OCI-M2 (cell line): ENCODE data around the gene CTRL.
"Not testable (repeated sequence)": the region's sequence is repeated elsewhere in the genome, so short reads cannot be mapped to it uniquely, and the experiment has no call there.

Source experiments
- DNase-seq: peaks from one replicate; lab custom pipeline; 2025; ENCODE audit not compliant: unreplicated experiment; lab: John Stamatoyannopoulos, UW

CTRL gene

DNA sequence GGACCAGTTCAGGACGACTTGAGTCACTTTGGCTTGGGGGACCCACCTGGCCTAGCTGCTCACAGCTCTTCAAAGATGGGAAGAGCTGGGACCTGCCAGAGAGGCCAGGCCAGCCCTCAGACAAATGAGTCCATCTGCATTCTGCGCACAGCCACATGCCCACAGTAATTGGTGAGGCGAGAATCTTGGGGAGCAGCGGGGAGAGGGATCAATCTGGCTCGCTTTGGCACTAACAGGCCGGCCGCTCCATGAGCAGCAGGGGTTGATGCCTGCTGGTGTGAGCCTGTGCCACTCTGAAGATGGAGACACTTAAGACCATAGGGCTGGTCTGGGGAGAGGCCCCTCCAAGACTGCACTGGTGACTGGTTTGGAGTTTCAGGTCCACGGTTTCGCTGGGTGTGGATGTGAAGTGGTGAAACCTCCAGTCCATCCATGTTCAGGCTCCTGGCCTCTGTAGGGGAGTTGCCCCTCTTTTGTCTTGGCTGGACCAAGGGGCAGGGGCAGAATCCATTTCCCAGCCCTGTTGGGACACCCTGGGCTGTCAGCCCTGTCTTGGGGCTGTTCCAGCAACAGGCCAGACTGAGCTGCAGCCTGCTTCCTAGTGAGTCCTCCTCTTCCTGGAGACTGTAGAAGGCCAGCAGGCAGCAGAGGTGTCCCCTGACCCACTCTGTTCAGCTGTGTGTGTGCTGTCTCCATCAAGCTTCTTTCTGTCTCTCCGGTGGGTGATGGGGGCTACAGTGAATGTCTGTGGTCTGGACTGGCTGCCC lies 7.3 kb downstream of the CTRL start:
- no peak for DNase-seq

DNA sequence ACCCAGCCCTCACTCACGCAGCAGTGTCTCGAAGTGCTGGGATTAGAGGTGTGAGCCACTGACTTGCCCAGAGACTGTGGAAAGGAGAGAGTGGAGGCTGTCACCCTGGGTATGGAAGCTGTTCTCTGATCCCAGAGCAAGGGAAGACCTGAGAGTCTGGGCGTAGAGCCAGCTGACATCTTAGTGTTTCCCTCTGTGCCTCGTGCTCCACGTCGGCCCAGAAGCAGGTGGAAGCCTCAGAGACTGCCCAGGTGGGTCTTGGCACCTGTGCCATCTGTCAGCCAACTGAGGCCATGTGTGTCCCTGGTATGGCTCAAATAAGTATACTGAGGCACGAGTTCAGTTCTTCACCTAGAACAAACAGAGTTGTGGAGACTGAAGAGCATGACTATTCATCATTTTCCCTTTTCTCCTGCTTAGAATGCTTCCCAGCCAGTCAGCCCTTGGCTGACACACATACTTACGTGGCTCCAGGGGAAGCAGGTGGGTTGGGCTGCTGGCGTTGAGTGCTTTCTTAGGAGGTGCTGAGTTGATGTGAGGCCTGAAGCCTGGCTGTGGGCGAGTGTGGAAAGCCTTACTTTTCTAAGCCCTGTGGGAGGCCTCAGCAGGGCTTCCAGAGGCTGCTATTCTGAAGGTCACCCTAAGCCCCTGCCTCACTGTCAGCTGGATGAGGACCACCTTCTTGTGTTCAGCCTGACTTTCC lies 8.1 kb downstream of the CTRL start:
- DNase-seq, result no peak

DNA sequence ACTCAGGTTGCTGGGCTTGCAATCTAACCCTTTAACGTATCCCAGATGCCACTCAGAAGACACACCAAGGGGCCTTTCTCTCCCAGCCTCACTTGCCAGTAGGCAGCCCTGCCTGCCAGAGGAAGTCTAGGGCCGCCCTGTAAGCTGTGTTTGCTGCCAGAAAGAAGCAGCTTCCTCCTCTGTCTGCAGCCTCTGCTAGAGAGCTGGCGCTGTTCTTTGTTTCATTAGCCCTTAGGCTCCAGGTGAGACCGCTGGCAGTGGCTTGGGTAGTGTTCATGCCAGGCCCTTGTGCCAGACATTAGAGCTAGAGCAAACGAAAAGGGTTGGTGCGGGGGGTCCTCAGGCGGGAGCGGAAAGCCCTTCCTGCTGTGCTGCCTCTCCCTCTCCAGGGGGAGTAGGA lies 8.9 kb downstream of the CTRL start:
- DNase-seq, result no peak

DNA sequence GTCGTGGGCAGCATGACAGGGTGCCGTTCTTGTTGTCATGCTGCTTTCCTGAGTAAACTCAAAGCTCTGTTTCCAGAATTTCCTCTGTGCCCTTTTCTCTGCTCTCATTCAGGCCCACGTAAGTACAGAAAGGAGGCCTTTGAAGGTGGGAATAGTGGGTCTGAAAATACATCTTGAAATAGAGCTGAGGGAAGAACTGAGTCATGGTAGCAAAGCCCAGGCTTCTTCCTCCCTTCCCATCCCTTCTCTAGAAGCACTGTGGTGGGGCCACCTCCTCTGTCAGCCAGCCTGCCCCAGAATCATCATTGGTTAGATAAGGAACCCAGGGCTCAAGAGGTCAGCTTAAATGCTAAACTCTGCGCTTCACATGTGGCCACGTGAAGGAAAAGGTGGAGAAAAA lies 9.4 kb downstream of the CTRL start:
- DNase-seq, result no peak

DNA sequence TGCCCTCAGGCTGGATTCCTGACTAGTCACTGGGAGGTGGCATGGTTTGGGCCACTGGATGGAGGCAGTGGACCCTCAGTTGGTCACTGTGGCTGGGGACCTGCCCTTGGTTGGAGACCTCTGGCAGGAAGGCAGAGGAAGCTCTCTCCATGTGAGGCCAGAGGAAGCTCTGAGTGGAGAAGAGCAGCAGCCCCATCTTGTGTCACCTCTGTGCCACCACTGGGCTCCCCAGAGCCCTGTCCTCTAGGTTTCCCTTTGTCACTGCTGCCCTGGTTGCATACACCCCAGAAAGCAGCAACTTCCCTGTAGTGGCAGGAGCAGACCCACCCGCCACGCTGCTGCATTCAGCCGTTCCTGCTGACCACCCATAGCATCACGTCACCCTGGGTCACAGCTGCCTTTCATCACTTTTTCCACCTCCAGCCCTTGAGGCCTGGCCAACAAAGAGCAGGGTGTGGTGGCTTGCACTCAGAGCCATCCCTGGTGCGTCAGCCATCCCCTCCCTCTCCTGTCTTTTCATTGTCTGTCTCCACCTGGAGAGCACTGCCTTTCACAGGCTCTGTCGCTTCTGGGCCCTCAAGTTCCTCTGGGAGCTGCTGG lies 11.9 kb downstream of the CTRL start:
- no peak for DNase-seq

DNA sequence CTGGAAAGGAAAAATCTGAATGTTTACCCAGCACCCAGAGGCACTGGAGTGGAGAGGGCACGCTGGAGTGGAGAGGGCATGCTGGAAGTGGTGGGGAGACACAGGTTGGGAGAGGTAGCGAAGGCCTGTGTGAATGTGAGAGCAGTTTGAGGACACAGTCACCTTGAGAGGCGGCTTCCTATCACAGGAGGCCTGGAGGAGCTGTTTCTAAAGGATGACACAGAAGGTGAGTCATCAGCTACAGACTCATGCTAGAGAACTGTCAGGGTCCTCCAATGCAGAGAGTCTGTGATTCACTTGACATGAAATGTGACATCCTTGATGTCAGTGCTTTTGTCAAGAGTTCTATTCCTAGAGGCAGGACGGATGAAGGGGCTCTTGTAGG lies 13.8 kb downstream of the CTRL start:
- no peak for DNase-seq

DNA sequence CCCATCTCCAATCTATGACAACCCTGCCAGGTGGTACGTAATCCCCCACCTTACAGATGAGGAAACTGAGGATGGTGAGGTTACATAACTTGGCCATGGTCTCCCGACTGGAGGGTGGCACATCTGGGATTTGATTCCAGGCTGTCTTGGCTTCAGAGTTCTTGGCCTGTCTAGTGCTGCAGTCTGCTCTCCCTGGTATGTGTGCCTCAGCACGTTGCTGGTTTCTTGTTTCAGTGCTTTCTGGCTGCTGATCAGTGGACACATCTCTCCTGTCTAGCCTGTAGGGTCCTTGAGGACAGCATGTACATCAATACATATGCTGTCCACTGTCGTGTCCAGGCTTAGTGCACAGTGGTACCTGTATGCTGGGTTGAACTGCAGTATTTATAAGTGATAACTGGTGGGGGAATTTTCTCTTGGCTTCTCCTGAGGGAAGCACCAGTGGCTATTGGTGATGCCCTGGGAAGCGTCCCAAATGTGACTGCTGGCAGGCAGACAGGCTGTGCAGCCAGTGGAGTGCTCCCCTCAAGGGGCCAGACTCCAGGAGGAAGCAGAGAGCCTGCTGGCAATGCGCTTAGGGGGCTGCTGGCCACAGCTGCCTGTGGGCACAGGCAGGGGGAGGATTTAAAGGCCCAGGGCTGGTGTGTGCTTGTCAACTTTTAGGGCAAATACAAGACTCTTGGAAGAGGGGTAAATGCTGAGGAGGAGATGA lies 14.4 kb downstream of the CTRL start:
- DNase-seq, result no peak

DNA sequence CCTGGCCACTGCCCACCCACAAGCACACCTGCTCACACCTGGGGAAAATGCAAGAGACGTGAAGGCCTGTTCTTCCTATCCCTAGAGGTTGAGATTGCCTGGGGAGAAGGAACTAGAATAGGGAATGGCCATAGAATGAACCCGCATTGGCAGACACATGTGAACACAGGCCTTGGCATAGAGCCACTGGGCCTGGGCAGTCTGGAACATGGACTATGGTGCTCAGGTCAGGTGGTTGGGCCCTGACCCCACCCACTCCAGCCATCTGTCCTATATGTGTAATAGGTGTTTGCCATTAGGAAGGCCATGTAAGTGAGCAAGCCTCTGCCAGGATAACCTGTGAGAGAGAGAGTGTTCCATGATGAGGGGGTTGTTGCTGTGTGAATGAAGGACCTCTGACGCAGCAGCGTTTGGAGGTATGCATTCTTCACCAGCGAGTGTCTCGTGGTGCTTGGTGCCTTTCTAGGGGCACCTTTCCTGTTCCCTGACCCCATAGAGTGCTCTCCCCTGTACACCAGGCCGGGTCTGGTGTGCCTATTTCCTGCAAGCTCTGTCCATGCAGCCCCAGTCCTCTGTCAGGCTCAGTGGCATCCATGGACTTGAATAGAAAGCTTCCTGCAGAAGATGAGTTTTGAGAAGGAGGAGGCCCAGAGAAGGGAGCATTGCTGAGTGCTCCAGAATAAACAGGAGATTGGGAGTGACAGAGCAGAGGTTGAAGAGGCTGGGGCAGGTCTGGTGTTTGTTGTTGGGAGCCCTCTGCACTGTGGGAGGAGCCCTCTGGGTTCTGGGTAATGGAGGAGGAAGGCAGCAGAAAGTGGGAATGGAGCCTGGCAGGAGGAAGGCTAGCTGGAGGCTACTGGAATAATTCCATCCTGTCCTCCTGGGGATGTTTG lies 15.6 kb downstream of the CTRL start:
- no peak for DNase-seq

DNA sequence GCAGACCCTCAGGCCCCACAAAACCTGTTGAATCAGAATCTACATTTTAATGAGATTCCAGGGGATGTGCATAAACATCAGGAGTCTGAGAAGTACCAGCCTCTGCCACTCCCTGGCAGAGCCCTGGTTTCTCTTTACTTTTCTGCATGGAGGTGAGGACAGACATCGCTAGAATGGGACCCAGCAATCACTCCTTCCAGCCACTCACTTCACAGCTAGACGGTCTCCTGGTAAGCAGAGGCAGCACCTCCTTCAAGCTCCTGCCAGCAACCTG lies 16.2 kb downstream of the CTRL start:
- DNase-seq, result not testable (repeated sequence)

DNA sequence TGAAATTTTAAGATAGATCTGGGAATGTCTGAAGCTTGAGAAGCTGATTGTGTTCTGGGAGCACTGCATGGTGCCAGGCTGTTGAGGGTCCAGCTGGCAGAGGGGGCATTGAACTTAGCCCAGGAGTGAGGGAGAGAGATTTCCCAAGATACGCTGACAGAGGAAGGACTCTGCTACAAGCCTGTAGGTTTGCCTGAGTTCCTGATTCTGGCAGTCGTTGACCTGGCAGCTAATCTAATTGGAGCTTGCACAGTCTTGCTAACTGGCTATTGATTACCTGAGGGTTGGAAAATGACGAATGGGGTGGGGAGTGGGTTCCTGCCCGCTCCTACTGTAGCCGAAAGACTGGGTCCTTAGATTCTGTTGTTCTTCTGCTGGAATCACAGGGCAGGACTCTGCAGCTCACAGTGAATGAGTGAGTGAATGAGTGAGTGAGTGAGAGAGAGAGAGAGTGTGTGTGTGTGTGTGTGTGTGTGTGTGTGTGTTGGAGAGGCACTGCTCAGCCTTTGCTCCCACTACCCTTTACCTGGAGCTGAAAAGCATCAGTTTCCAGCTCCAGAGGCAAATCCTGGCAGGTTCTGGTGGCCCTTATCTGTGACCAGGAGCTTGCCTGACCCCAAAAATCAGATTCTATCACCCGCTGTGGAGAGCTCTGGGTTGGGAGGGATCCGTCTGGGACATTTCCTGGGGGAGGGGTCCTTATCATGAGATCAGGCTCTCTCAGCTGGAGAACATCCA lies 16.7 kb downstream of the CTRL start:
- no peak for DNase-seq

DNA sequence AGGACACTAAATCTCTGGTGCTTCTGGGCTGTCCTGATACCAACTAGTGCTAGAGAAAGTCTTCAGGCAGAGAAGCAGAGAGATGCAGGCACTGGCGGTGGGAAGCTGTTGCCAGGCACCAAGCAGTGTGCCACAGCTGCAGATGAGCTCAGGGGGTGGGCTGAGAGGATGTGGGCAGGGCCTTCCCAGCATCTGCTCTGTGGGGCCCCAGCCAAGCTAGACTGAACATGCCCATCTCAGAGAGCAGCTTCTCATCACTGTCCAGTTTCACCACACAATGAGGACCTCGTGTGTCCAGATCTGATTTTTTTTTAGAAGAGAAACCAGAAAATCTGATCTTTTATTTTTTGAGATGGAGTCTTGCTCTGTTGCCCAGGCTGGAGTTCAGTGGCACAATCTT lies 21.5 kb downstream of the CTRL start:
- no peak for DNase-seq

DNA sequence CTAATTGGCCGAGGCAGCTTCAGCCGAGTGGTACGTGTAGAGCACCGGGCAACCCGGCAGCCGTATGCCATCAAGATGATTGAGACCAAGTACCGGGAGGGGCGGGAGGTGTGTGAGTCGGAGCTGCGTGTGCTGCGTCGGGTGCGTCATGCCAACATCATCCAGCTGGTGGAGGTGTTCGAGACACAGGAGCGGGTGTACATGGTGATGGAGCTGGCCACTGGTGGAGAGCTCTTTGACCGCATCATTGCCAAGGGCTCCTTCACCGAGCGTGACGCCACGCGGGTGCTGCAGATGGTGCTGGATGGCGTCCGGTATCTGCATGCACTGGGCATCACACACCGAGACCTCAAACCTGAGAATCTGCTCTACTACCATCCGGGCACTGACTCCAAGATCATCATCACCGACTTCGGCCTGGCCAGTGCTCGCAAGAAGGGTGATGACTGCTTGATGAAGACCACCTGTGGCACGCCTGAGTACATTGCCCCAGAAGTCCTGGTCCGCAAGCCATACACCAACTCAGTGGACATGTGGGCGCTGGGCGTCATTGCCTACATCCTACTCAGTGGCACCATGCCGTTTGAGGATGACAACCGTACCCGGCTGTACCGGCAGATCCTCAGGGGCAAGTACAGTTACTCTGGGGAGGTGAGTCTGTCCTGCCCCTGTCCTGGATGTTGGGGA lies 22.5 kb downstream of the CTRL start:
- DNase-seq, result no peak

DNA sequence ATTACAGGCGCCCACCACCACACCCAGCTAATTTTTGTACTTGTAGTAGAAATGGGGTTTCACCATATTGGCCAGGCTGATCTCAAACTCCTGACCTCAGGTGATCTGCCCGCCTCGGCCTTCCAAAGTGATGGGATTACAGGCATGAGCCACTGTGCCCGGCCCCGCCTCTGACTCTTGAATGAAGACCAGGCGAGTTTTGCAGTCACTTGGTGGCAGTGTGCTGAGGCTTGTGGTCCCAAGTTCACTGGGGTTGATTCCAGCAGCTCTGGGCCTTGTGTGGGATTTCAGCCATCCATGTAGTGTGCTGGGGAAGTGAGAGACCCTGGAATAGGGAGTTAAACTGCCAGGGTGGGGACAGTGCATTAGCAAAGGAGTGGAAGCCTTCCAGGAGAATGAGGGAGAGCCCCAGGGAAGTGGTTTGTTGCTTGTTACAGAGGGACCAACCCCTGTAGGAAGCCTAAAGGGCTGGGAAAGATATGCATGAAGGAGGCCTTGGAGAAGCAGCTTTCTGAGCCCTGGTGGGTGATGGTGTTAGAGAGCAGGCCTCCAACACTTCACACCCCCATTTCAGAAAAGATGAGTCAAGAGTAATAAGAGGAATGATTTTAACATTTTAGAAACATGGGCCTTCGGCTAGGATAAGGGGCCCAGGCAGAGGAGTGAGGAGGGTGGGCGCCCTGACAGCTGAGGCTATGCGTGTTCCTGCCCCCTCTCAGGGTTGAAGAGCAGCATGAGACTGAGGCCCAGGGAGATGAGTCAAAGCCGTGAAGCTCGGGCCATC lies 24.1 kb downstream of the CTRL start:
- no peak for DNase-seq

DNA sequence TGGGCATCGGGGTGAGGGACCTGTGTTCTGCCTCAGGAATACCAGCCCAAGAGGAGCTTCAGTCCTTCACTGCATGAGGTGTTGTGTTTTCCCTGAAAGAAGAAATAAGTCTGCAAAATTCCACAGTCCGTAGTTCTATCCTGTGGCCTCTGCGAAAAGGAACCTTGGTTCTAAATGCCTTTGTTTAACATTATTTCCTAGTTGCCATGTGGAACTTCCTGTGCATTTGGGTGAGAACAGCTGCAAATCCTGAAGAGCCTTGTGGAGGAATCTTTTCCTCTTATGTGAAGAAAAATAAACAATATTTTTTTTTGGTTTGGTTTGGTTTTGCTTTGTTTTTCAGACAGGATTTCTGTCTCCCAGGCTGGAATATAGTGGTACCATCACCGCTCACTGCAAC lies 28.8 kb downstream of the CTRL start:
- DNase-seq, result no peak

DNA sequence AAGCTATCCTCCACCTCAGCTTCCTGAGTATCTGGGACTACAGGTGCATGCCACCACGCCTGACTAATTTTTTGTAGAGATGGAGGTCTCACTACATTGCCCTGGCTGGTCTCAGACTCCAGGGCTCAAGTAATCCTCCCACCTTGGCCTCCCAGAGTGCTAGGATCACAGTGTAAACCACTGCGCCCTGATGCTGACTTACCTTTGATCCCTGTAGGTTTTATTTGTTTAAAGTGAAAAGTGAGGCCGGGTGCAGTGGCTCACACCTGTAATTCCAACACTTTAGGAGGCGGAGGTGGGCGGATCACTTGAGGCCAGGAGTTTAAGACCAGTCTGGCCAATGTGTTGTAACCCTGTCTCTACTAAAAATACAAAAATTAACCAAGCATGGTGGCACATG lies 29.9 kb downstream of the CTRL start:
- DNase-seq, result no peak

DNA sequence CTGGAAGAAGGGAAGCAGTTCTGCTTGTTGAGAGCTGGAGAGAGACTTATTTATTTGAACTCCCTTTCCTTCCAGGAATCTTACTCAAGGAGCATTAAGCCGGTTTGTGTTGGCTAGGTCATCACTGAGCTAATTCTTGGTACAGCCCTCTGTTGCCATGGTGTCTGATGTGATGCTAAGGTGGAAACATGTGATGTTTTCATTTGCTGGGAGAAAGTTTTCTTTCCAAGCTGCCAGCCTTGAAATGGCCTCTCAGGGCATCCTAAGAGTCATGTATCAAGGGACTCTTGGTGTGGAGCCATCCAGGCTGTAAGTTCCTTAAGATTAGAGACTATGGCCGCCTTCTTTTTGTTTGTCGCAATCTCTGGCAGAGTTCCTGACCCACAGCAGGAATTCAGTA lies 34.4 kb downstream of the CTRL start:
- no peak for DNase-seq

DNA sequence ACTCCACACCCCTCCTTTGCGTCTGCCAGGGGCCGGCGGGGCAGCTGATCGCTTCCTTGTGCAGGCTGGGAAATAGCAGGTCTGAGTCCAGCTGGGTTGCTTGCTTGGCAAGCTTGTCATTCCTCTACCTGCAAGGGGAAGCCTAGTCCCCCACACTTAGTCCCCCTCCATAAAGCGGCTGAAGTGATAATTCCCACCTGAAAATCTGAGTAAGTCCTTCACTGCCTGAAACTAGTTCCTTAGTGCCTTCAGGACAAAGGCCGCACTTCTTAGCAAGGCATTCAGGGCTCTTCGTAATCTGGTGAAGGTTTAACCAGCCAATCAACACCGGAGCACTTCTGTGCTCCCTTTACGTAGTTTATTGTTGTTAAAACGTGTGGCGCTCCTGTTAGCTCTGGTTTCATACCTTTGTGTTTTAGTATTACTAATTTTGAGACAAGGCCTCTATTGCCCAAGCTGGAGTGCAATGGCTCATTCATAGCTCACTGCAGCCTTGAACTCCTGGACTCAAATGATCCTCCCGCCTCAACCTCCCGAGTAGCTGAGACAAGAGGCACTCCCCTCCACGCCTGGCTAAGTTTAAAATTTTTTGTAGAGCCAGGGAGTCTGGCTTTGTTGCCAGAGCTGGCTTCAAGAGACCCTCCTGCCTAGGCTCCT lies 37.8 kb downstream of the CTRL start:
- no peak for DNase-seq

DNA sequence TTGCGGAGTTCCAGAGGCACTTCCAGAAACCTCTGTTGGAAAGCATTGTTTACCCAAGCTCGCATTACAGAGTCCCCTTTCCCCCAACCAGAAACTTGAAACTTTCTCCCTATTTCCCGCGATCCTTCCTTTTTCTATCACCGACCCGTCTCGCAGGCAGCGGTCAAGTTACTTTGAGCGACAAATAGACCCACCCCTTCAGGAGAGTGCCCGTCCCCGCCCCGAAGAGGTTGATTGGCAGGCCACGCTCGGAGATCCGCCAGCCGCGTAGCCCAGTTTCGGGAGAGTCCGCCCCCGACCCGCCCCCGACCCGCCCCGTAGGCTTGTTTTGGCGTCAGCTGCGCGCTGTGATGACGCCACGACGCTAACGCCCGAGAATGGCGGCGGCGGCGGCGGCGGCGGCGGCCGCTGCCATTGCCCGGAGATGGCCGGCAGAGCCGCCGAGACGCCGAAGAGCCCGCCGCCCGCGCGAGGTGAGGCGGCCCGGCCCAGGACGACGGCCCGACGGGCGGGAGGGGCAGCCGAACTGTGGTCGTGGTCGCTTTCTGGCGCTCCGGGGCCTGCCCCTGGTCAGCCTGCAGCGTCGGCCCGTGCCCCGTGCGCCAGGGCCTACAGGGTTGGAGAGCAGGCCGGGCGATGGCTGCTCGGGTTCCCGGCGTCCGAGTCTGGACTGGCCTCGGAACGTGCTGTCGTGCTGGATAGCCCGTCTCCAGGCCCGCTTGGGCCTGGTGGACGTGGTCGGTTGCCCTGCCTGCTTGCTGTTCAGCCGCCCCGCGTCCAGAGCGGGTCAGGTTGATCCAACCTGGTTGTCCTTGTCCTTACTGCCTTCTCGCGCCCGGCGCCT lies 38.5 kb downstream of the CTRL start, which contains the start of gene PSKH1:
Gene PSKH1, plus strand, starts transcription at position 356 of the 844 bp plus-strand sequence. CDS start 15,496 bp downstream, outside the sequence.
- DNase-seq, result peak; percentile 61
